Vein endothelial cell (primary cell): ENCODE measurements around the gene FBXL15. TPM values are rescaled to one million over a fixed set of nuclear protein-coding genes. Genes with fewer than 3 reads are reported as not detected.

ENCODE experiments used
- small RNA-seq: library from RNA; depleted of rRNA; stranded (forward); fragments of <200 nt; gene quantifications from one replicate; pipeline ENCODE3, GENCODE V24; 2012
- total RNA-seq: library from RNA; depleted of rRNA; stranded (reverse); fragments of >200 nt; gene quantifications from 2 replicates; pipeline ENCODE4 v1.2.3, GENCODE V29; 2012

FBXL15 gene
- total RNA-seq = 5.1 and 9.8 TPM in 2 replicates

GRCh38 chr10:102420714-102421506, at the start of gene FBXL15:
TSS of gene FBXL15 (plus strand) at chr10:102420836. CDS start at chr10:102421130, 294 bp downstream.

GRCh38 chr10:102395400-102396316, 25.0 kb upstream of the FBXL15 start, which contains the start of gene NFKB2:
TSS of gene NFKB2 (plus strand) at chr10:102395705. CDS start at chr10:102395960, 255 bp downstream.

GRCh38 chr10:102418622-102419268, 1.9 kb upstream of the FBXL15 start, which contains the start of gene PSD:
TSS of gene PSD (minus strand) at chr10:102418785. CDS start at chr10:102417038, 1,747 bp downstream.

GRCh38 chr10:102432162-102432950, 11.7 kb downstream of the FBXL15 start, which contains the start of gene CUEDC2:
TSS of gene CUEDC2 (minus strand) at chr10:102432574. CDS start at chr10:102425188, 7,386 bp downstream.

GRCh38 chr10:102451105-102451969, 30.7 kb downstream of the FBXL15 start, which contains the start of gene C10orf95:
TSS of gene C10orf95 (minus strand) at chr10:102451543. CDS start at chr10:102451093, 450 bp downstream.

Small RNAs within 50 kb of the gene (small RNA-seq; reads per million reads assigned to genes)
- 25.9 reads per million, percentile 97 among the genes with 10 or more reads in this experiment for gene MIR146B

Other genes starting within 250 kb of the FBXL15 start
- not detected in 2 replicates for gene ELOVL3, start 194.5 kb upstream of the FBXL15 start, total RNA-seq
- gene PITX3, start 179.3 kb upstream of the FBXL15 start, total RNA-seq = not detected in 2 replicates
- gene GBF1, start 175.3 kb upstream of the FBXL15 start, total RNA-seq = 50.9 and 51.3 TPM in 2 replicates
- gene NFKB2, start 25.1 kb upstream of the FBXL15 start, total RNA-seq = 27.1 and 28.0 TPM in 2 replicates
- gene PSD, start 2.1 kb upstream of the FBXL15 start, total RNA-seq = 0.33 TPM in 1 of 2 replicates, not detected in the other
- gene CUEDC2, start 11.7 kb downstream of the FBXL15 start, total RNA-seq = 40.4 and 75.5 TPM in 2 replicates
- gene C10orf95, start 30.7 kb downstream of the FBXL15 start, total RNA-seq = not detected in 2 replicates
- 197 and 213 TPM in 2 replicates for gene ACTR1A, start 81.9 kb downstream of the FBXL15 start, total RNA-seq
- gene SUFU, start 83.1 kb downstream of the FBXL15 start, total RNA-seq = 5.8 and 6.9 TPM in 2 replicates
- 107 and 144 TPM in 2 replicates for gene TRIM8, start 223.6 kb downstream of the FBXL15 start, total RNA-seq